ENCODE results near the gene OR6M1.

The OR6M1 gene

GRCh38 chr11:123775289-123775688, 30.9 kb downstream of the OR6M1 start:
- no peak for DNase-seq

GRCh38 chr11:123773959-123774358, 32.2 kb downstream of the OR6M1 start:
- no peak for DNase-seq

GRCh38 chr11:123773026-123773425, 33.1 kb downstream of the OR6M1 start:
- no peak for DNase-seq

- no peak for DNase-seq
These were observed 34.5 kb downstream of the OR6M1 start for GRCh38 chr11:123771664-123772063.

- DNase-seq, result no peak
These were observed 35.4 kb downstream of the OR6M1 start for GRCh38 chr11:123770712-123771111.

- DNase-seq, result no peak
These were observed 40.5 kb downstream of the OR6M1 start for GRCh38 chr11:123765601-123766000.

- DNase-seq, result no peak
These were observed 43.7 kb downstream of the OR6M1 start for GRCh38 chr11:123762422-123762821.

- no peak for DNase-seq
These were observed 45.3 kb downstream of the OR6M1 start for GRCh38 chr11:123760894-123761293.

GRCh38 chr11:123757976-123758375, 48.2 kb downstream of the OR6M1 start:
- no peak for DNase-seq

- DNase-seq, result no peak
These were observed 50.3 kb downstream of the OR6M1 start for GRCh38 chr11:123755813-123756212.
